HepG2 (cell line): ENCODE results near the gene NT5C. TPM values are rescaled to one million over a fixed set of nuclear protein-coding genes. Genes with fewer than 3 reads are reported as not detected.

Experiments used
- CBFB ChIP-seq: sonication (generic); formaldehyde crosslinking; IDR thresholded peaks from 2 replicates; pipeline ENCODE4 v1.4.0; 2020; ENCODE audit warnings: missing genetic modification reagents
- HNRNPL ChIP-seq: fragments of 200-400 bp; formaldehyde crosslinking; IDR thresholded peaks from 2 replicates; pipeline ENCODE4 v1.6.1; 2017; ENCODE audit warnings: mild to moderate bottlenecking, low read depth, low read length
- POGZ ChIP-seq: sonication (generic); formaldehyde crosslinking; IDR thresholded peaks from 2 replicates; pipeline ENCODE4 v1.4.0; 2020; ENCODE audit warnings: mild to moderate bottlenecking, missing genetic modification reagents
- YEATS4 ChIP-seq: sonication (generic); formaldehyde crosslinking; IDR thresholded peaks from 2 replicates; pipeline ENCODE4 v1.4.0; 2020; ENCODE audit warnings: missing genetic modification reagents, borderline replicate concordance
- ZBTB38 ChIP-seq: sonication (generic); formaldehyde crosslinking; IDR thresholded peaks from 2 replicates; pipeline ENCODE4 v1.5.1; 2020; ENCODE audit warnings: mild to moderate bottlenecking, missing genetic modification reagents
- ZBTB7B ChIP-seq: sonication (generic); formaldehyde crosslinking; IDR thresholded peaks from 2 replicates; pipeline ENCODE4 v1.4.0; 2020; ENCODE audit warnings: missing genetic modification reagents
- ZEB1 ChIP-seq: IDR thresholded peaks from 2 replicates; pipeline ENCODE4 v1.6.1; 2012; ENCODE audit warnings: mild to moderate bottlenecking, low read depth, inconsistent platforms; ENCODE audit not compliant: insufficient replicate concordance
- ZNF263 ChIP-seq: sonication (generic); formaldehyde crosslinking; IDR thresholded peaks from 2 replicates; pipeline ENCODE4 v1.4.0; 2020; ENCODE audit warnings: missing genetic modification reagents
- ZNF292 ChIP-seq: sonication (generic); formaldehyde crosslinking; IDR thresholded peaks from 2 replicates; pipeline ENCODE4 v1.8.1; 2022; ENCODE audit warnings: mild to moderate bottlenecking, low read depth, missing genetic modification reagents, borderline replicate concordance
- ZNF460 ChIP-seq: sonication (generic); formaldehyde crosslinking; IDR thresholded peaks from 2 replicates; pipeline ENCODE4 v1.5.1; 2020; ENCODE audit warnings: missing genetic modification reagents, mild to moderate bottlenecking, borderline replicate concordance
- ZNF792 ChIP-seq: IDR thresholded peaks from 2 replicates; pipeline ENCODE4 v1.6.1; 2016
- ZNF891 ChIP-seq: sonication (generic); formaldehyde crosslinking; IDR thresholded peaks from 2 replicates; pipeline ENCODE4 v1.5.0; 2020; ENCODE audit warnings: mild to moderate bottlenecking, missing genetic modification reagents
- polyA plus RNA-seq, 8 experiments: library from polyadenylated mRNA; depleted of rRNA in 3 of 8; stranded (reverse) in 7 of 8; unstranded in 1 of 8; fragments of >200 nt; fragmentation: Illumina TruSeq in 4 of 8; extraction: Trizol in 4 of 8; gene quantifications; 2 replicates each; pipeline versions ENCODE4 v1.2.1 to v1.2.3, GENCODE V29; 2011 to 2016; ENCODE audit warnings: low read depth in 4 of 8, missing spikeins in 1 of 8, mixed read lengths in 1 of 8; ENCODE audit not compliant: insufficient read depth in 1 of 8
- total RNA-seq, 5 experiments: library from RNA; depleted of rRNA; stranded (reverse); fragments of >200 nt; fragmentation: Illumina TruSeq; extraction: Trizol; gene quantifications; 2 replicates each; pipeline ENCODE4 v1.2.3, GENCODE V29; 2016; ENCODE audit warnings: low read depth in 1 of 5
- TF ChIP-seq, protein P1 (sequence below), 2 experiments: sonication (generic) in 1 of 2; formaldehyde crosslinking in 1 of 2; IDR thresholded peaks; 2 replicates each; pipeline versions ENCODE4 v1.6.1 to v1.9.0; 2014 to 2022; ENCODE audit warnings: antibody characterized with exemption in 1 of 2, borderline replicate concordance in 1 of 2, inconsistent platforms in 1 of 2, low read depth in 1 of 2, missing genetic modification reagents in 1 of 2
- TF ChIP-seq, protein P2 (sequence below): sonication (generic); formaldehyde crosslinking; IDR thresholded peaks from 2 replicates; pipeline ENCODE4 v1.5.1; 2020; ENCODE audit warnings: missing genetic modification reagents, mild to moderate bottlenecking, borderline replicate concordance
- TF ChIP-seq, protein P3 (sequence below): sonication (generic); formaldehyde crosslinking; IDR thresholded peaks from 2 replicates; pipeline ENCODE4 v1.5.0; 2020; ENCODE audit warnings: missing genetic modification reagents, mild to moderate bottlenecking, borderline replicate concordance

Gene NT5C
- total and polyA plus RNA-seq, 2 of the 13 experiments (the other 11 are each of a cell fraction or from before 2014, with no cell fraction given) = 42.8 to 48.6 TPM

DNA sequence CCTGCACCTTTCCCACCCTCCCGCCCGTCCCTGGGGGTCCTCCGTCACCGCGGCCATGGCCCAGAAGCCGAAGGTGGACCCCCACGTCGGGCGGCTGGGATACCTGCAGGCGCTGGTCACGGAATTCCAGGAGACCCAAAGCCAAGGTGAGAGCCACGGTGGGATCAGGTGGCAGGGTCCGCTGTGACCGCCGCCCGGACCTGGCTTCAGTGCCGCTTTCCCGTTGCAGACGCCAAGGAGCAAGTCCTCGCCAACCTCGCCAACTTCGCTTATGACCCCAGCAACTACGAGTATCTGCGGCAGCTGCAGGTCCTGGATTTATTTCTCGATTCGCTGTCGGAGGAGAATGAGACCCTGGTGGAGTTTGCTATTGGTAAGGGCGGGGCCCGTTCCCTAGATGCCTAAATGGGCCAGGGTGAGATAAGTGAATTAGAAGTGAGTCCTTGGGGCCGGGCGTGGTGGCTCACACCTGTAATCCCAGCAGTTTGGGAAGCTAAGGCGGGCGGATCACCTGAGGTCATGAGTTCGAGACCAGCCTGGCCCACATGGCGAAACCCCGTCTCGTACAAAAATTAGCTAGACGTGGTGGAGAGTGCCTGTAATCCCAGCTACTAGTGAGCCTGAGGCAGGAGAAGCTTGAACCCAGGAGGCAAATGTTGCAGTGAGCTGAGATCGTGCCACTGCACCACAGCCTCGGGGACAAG lies 21.2 kb downstream of the NT5C start (continued):
- TF ChIP-seq, protein P1, sequence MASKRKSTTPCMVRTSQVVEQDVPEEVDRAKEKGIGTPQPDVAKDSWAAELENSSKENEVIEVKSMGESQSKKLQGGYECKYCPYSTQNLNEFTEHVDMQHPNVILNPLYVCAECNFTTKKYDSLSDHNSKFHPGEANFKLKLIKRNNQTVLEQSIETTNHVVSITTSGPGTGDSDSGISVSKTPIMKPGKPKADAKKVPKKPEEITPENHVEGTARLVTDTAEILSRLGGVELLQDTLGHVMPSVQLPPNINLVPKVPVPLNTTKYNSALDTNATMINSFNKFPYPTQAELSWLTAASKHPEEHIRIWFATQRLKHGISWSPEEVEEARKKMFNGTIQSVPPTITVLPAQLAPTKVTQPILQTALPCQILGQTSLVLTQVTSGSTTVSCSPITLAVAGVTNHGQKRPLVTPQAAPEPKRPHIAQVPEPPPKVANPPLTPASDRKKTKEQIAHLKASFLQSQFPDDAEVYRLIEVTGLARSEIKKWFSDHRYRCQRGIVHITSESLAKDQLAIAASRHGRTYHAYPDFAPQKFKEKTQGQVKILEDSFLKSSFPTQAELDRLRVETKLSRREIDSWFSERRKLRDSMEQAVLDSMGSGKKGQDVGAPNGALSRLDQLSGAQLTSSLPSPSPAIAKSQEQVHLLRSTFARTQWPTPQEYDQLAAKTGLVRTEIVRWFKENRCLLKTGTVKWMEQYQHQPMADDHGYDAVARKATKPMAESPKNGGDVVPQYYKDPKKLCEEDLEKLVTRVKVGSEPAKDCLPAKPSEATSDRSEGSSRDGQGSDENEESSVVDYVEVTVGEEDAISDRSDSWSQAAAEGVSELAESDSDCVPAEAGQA (IDR thresholded peaks at IDR 0.05; ENCODE audit: low read depth) = no peak
- TF ChIP-seq, protein P1 (CRISPR knock-in tag; IDR thresholded peaks at IDR 0.05; ENCODE audit: borderline replicate concordance) = no peak
- TF ChIP-seq POGZ (CRISPR knock-in tag) (0 out of 2 replicates have a peak, but pooled peaks have one; percentile 28), ZNF792 (CRISPR knock-in tag) (0 out of 2 replicates have a peak, but pooled peaks have one; percentile 12), ZBTB38 (CRISPR knock-in tag) (peak; percentile 87), YEATS4 (CRISPR knock-in tag) (0 out of 2 replicates have a peak, but pooled peaks have one; percentile 12), HNRNPL (0 out of 2 replicates have a peak, but pooled peaks have one; percentile 9), CBFB (CRISPR knock-in tag) (no peak), ZNF263 (CRISPR knock-in tag) (no peak), ZNF460 (CRISPR knock-in tag) (peak; percentile 87), ZNF292 (CRISPR knock-in tag) (0 out of 2 replicates have a peak, but pooled peaks have one; percentile 38), ZBTB7B (no peak), ZEB1 (peak; percentile 11), ZNF891 (0 out of 2 replicates have a peak, but pooled peaks have one; percentile 0)
- TF ChIP-seq, protein P2, sequence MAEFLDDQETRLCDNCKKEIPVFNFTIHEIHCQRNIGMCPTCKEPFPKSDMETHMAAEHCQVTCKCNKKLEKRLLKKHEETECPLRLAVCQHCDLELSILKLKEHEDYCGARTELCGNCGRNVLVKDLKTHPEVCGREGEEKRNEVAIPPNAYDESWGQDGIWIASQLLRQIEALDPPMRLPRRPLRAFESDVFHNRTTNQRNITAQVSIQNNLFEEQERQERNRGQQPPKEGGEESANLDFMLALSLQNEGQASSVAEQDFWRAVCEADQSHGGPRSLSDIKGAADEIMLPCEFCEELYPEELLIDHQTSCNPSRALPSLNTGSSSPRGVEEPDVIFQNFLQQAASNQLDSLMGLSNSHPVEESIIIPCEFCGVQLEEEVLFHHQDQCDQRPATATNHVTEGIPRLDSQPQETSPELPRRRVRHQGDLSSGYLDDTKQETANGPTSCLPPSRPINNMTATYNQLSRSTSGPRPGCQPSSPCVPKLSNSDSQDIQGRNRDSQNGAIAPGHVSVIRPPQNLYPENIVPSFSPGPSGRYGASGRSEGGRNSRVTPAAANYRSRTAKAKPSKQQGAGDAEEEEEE (CRISPR knock-in tag) = 0 out of 2 replicates have a peak, but pooled peaks have one; percentile 35
- TF ChIP-seq, protein P3, sequence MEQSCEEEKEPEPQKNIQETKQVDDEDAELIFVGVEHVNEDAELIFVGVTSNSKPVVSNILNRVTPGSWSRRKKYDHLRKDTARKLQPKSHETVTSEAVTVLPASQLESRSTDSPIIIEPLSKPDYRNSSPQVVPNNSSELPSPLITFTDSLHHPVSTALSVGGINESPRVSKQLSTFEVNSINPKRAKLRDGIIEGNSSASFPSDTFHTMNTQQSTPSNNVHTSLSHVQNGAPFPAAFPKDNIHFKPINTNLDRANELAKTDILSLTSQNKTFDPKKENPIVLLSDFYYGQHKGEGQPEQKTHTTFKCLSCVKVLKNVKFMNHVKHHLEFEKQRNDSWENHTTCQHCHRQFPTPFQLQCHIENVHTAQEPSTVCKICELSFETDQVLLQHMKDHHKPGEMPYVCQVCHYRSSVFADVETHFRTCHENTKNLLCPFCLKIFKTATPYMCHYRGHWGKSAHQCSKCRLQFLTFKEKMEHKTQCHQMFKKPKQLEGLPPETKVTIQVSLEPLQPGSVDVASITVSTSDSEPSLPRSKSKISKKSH (CRISPR knock-in tag) = no peak; the same call in 1 of the 2 replicates
